Lung (tissue), 12 donors: ENCODE measurements around the gene SLC4A2. TPM values are rescaled to one million over a fixed set of nuclear protein-coding genes. Genes with fewer than 3 reads are reported as not detected.
A peak's percentile ranks its signal among the peaks of the same experiment; 100 is the strongest.

Experiments used
- ATAC-seq: fragments of 200-7000 bp; cut with Tn5 transposase; one replicate; pipeline ENCODE4 v1.9.1; 2020; ENCODE audit warnings: moderate number of reproducible peaks; ENCODE audit not compliant: insufficient read depth, low FRiP score
- DNase-seq, 3 donors: peaks; one replicate each; pipeline ENCODE4 v3.0.0-alpha.2; 2013 to 2017
- H3K27ac ChIP-seq, 2 donors: one replicate each; pipeline ENCODE4 v1.5.1; 2013; ENCODE audit warnings: mild to moderate bottlenecking in 2 of 2, moderate library complexity in 2 of 2, control low read depth in 1 of 2, inconsistent platforms in 1 of 2, low read depth in 1 of 2, low read length in 1 of 2
- H3K27me3 ChIP-seq, 3 donors: one replicate each; pipeline ENCODE4 v1.5.1; 2013; ENCODE audit warnings: low read length in 2 of 3; ENCODE audit not compliant: control insufficient read depth in 3 of 3, insufficient read depth in 3 of 3
- H3K36me3 ChIP-seq, 4 donors: one replicate each; pipeline ENCODE4 v1.5.1; 2013; ENCODE audit warnings: low read length in 4 of 4, mild to moderate bottlenecking in 1 of 4, moderate library complexity in 1 of 4; ENCODE audit not compliant: control insufficient read depth in 4 of 4, insufficient read depth in 4 of 4
- H3K4me1 ChIP-seq, 5 donors: one replicate each; pipeline ENCODE4 v1.5.1; 2013; ENCODE audit warnings: low read length in 5 of 5, mild to moderate bottlenecking in 2 of 5, moderate library complexity in 1 of 5; ENCODE audit not compliant: control insufficient read depth in 5 of 5, insufficient read depth in 5 of 5
- H3K4me3 ChIP-seq: one replicate; pipeline ENCODE4 v1.5.1; 2013; ENCODE audit warnings: mild to moderate bottlenecking, control low read depth, moderate library complexity
- H3K9ac ChIP-seq, 2 donors: one replicate each; pipeline ENCODE4 v1.5.1; 2013; ENCODE audit warnings: low read length in 2 of 2, control low read depth in 1 of 2; ENCODE audit not compliant: insufficient read depth in 1 of 2
- H3K9me3 ChIP-seq, 4 donors: one replicate each; pipeline ENCODE4 v1.5.1; 2013; ENCODE audit warnings: low read length in 3 of 4, mild to moderate bottlenecking in 1 of 4, moderate library complexity in 1 of 4; ENCODE audit not compliant: control insufficient read depth in 4 of 4, insufficient read depth in 3 of 4
- WGBS, 2 donors: extraction: QIAGEN DNeasy Blood & Tissue Kit; methylation state at CpG; one replicate each; pipeline ENCODE4 v1.1.7; 2013; 5-methylcytosine and 5-hydroxymethylcytosine counted together
- polyA plus RNA-seq, 2 donors: library from polyadenylated mRNA; stranded (reverse); fragments of 200-250 nt; gene quantifications; one replicate each; pipeline ENCODE4 v1.2.1, GENCODE V29; 2013
- total RNA-seq, 2 donors: library from RNA; depleted of rRNA in 1 of 2; stranded (reverse); fragments of >200 nt in 1 of 2; gene quantifications; one replicate each; pipeline ENCODE4 v1.2.1, GENCODE V29; 2014 to 2021
- TF ChIP-seq, protein P1 (sequence below): IDR thresholded peaks from 2 replicates; pipeline ENCODE4 v1.5.1; 2012; ENCODE audit warnings: mild to moderate bottlenecking; ENCODE audit errors: control extremely low read depth, extremely low read depth
- donor health status: control.
- donor health status: control.
- donor health status: Bipolar disorder and iron deficiency.
- donor health status: healthy.
- donor health status: DM: yes; HTN: yes; CAD: no.

SLC4A2 gene
- total and polyA plus RNA-seq, 4 donors: 66.3 to 173 (median 120) TPM

GRCh38 chr7:151099486-151100211 is 40.3 kb downstream of the SLC4A2 start:
- Histone ChIP-seq H3K4me3 (no peak overlapping the region), H3K9me3 (peaks cover 0 to under 1% (median 0%) of the 10 kb centered on the region in 4 donors), H3K9ac (no peak overlapping the region), H3K4me1 (peaks cover 0 to 8% (median 0%) of the 10 kb centered on the region in 5 donors), H3K27me3 (no peaks in the 10 kb centered on the region), H3K36me3 (peaks cover 0 to 2% (median 0%) of the 10 kb centered on the region in 4 donors), H3K27ac (peak overlapping the region in 1 of 2 donors; percentile 47)
- ATAC-seq: no peak
- WGBS, 2 donors: 64 to 75% methylated on average over 20 of the region's 20 CpGs
- TF ChIP-seq, protein P1, sequence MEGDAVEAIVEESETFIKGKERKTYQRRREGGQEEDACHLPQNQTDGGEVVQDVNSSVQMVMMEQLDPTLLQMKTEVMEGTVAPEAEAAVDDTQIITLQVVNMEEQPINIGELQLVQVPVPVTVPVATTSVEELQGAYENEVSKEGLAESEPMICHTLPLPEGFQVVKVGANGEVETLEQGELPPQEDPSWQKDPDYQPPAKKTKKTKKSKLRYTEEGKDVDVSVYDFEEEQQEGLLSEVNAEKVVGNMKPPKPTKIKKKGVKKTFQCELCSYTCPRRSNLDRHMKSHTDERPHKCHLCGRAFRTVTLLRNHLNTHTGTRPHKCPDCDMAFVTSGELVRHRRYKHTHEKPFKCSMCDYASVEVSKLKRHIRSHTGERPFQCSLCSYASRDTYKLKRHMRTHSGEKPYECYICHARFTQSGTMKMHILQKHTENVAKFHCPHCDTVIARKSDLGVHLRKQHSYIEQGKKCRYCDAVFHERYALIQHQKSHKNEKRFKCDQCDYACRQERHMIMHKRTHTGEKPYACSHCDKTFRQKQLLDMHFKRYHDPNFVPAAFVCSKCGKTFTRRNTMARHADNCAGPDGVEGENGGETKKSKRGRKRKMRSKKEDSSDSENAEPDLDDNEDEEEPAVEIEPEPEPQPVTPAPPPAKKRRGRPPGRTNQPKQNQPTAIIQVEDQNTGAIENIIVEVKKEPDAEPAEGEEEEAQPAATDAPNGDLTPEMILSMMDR: no peak
- DNase-seq: peak in 1 of 3 donors; percentile 48

DNA sequence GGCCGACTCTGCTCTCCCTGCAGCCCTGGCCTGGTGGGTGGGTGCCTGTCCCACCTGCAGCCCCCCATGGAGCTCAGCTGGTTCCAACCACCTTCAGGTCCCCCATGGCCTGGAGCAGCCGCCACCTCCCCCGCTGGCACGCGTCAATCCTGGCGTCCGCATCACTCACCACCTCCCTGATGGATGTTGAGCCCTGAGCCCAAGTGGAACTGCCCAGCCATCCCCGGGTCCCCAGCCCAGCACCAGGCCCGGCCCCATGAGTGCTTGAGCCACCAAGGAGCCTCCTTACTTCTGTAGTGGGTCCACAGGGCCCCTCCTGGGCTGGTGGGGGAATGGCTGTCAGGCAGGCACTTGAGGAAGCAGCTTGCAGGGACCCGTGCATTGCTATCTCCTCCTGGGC is 41.5 kb downstream of the SLC4A2 start:
- DNase-seq: no peak
- H3K4me3 ChIP-seq: no peak overlapping the region
- peaks cover 0 to 2% (median 1%) of the 10 kb centered on the region in 4 donors for H3K36me3 ChIP-seq
- whole genome bisulfite sequencing, 2 donors: 93 to 94% methylated on average over 10 of the region's 10 CpGs
- H3K9ac ChIP-seq: no peak overlapping the region
- H3K27ac ChIP-seq: no peak overlapping the region
- peaks cover 0 to 7% (median 0%) of the 10 kb centered on the region in 5 donors for H3K4me1 ChIP-seq
- TF ChIP-seq, protein P1: no peak
- peaks cover 0 to 3% (median 0%) of the 10 kb centered on the region in 4 donors for H3K9me3 ChIP-seq
- no peak for ATAC-seq
- no peaks in the 10 kb centered on the region for H3K27me3 ChIP-seq

DNA sequence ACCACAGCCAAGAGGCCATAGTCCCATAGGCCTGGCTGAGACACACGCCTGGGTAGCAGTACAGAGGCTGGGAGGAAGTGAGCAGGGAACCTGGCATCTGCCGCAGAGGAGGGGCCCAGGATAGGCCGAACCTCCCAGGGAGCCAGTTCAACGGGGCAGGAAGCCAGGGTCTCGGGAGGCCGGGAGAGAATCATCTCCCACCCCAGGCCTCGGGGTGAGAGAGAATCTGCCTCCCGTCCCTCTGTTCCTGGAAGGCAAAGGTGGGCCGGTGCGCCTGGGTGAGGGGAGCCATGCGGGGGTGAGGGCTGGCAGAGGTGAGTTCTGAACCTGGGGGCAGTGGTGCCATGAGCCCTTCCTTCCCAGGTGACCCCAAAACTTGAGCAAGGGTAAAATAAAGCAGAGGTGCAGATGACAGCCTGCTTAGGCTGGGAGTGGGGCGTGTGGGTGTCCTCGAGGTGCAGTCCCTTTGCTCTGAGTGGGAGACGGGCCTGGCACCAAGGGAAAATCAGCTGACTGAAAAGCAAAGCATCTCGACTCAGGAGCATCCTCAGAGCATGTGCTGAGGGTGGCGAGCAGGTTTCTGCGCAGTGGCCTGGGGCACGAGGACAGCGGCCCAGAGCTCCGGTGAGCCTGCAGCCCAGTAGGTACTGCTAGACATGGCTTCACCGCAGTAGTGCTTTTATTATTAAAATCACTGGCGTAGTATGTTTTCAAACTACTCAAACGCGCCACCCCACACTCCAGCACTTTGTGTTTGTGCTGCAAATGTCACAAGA is 42.4 kb downstream of the SLC4A2 start:
- Histone ChIP-seq H3K36me3 (peaks cover 0 to 2% (median 1%) of the 10 kb centered on the region in 4 donors), H3K9me3 (peaks cover 0 to 3% (median 0%) of the 10 kb centered on the region in 4 donors), H3K27ac (no peak overlapping the region), H3K4me3 (no peak overlapping the region), H3K4me1 (peaks cover 0 to 7% (median 0%) of the 10 kb centered on the region in 5 donors), H3K9ac (no peak overlapping the region), H3K27me3 (no peaks in the 10 kb centered on the region)
- WGBS, 2 donors: 85 to 89% methylated on average over 23 to 24 of the region's 24 CpGs
- TF ChIP-seq, protein P1: no peak
- ATAC-seq: no peak
- DNase-seq: no peak
